COLO829 (cell line): ENCODE measurements around the gene DDB1.
A peak's percentile ranks its signal among the peaks of the same experiment; 100 is the strongest.

Source experiments
- DNase-seq: peaks from one replicate; pipeline ENCODE4 v3.0.0; 2012; ENCODE audit warnings: low spot score

Gene DDB1

DNA sequence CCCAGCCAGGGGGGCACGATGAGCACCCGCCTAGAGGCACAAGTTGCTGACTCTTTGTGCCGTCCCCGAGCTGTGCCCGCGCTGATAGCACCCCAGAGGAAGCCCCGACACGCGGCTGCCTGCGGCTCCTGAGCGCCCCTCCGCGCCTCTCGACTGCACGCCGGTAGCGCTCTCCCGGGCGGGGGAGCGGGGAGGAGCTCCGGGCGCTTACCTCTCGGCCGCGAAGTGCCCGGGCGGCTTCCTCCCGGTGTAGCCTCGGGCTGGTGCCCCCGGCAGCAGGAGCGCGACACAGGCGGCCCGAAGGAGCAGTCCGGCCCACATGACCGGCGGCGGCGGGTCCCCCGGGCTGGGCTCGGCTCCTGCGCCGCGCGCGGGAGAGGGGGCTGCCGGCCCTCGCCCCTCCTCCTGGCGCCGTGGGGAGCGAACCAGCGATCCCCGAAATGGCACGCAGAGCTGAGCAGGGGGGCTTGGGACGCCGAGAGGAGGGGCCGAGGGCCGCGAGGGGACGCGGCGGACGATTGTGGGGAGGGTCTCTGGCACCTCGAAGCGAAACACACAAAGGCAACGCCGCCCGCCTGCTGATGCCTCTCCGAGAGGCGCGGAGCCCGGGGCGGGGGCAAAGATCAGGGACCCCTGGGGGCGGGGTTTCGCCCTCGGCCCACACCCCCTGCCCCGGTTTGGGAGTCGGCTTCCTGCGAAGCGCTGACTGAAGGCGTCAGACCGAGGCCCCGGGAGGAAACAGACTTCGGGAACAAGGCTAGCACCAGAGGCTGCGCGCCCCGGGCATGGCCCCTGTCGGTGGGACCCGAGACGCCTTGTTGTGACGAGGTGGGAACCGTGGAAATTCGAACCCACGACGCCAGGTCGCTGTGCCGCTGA lies 37.9 kb downstream of the DDB1 start, which contains the start of gene VWCE:
TSS of gene VWCE (minus strand) at position 600 of the 879 bp plus-strand sequence. CDS start at position 321, 279 bp downstream.
- no peak for DNase-seq

DNA sequence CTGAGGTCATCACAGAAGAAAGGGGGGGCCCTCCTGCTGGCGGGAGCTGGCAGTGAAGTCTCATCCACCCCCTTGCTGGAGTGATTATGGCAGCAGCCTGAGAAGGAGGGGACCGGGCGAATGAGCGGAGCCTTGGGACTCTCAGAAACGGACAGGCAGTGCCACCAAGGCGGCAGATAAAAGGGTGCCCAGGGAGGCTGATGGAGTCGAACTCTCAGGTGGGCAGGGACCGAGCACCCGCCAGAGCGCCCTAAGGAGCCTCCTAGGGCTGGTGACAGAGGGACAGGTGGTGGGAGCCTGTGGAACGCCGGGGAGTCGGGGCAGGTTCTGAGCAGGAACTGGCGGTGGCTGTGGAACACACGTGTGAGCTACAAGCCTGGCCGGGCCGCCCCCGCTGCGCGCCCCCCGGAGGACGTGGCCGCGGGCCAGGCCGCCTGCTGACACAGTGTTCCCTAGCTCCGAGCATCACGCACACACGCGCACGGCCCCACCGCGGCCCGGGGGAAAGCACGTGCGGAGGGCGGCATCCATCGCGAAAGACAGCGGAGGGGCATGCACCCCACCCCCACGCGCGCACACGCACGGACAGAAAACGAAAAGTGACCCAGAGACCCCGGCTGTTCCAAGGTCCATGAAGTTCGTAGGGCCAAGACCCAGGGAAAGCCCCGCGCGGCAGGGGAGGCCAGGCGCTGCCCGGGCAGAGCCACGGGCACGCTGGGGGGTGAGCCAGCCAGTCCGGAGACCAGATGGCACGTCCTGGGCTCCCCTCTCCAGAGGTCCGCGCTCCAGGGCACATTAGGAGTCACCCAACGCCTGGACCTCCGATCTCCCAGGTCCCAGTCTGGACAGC lies 38.8 kb downstream of the DDB1 start:
- DNase-seq, result no peak

DNA sequence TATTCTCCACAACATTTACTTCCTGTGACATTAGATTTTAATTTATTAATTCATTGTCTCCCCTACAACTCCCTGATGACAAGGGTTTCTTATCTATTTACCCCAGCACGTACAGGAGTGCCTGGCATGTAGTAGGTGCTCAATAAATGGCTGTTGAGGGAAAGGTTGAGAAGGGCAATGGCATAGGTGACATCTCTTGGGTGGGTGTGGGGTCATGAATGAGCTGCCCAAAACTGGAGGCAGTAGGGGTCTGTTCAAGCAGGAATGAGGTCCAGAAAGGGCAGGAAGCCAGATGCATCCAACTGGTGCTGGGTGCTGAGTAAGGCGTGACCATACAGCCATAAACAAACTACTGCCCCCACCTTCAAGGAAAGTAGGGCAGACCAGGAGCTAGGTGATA lies 40.5 kb downstream of the DDB1 start:
- no peak for DNase-seq

DNA sequence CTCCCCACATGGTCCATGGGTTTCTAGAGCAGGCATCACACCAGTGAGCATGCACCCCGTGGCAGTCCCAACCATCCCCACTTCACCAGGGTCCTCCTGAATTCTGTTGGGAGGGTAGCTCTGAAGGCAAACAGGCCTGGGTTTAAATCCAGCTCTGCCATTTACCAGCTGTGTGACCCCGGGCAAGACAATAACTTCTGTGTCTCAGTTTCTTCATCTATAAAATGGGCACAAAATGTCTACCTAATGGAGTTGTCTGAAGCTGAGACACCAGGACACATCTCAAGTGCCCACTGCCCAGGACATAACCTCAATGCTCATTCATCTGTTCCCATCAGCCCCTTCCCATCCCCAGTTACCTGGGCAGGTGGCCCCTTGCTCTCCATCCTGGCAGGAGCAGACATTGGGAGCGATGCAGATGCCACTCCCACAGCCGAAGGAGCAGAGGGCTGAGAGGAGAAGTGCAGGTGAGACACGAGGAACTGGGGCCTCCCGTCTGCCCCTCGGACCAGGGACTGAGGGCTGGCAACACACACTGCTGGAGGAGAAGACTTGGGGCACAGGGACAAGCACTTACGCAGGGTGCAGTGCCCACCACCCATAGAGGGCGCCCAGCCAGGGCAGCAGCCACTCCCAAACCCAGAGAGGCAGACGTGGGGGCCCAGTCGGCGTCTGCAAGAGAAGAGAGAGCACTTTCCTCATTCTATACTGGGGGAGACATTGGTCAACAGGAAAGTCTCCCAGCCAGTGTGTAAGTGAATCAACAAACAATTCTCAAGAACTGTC lies 41.8 kb downstream of the DDB1 start:
- DNase-seq, result no peak

DNA sequence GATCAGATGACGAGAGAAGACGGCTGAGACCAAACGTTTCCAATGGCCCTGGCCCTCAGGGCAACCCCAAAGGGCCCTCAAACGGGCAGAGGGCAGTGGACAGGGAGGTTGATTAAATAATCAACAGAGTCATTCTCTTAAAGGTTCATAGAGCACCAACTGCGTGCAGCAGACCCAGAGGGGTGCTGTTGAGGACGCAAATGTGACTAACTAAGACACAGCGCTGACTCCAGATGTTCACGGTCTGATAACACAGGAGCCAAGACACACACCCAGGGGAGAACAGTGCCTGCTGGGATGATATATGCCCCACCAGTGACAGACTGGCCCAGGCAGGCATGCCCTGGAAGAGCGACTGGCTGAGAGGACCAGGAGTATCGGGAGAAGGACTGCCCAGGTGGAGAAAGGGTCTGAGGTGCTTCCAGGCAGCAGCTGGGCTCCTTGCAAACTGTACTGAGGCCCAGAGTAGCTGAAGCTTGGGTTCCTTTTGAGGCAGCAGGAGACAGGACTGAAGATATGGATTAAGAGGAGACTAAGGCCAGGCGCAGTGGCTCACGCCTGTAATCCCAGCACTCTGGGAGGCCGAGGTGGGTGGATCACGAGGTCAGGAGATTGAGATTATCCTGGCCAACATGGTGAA lies 45.4 kb downstream of the DDB1 start:
- no peak for DNase-seq

DNA sequence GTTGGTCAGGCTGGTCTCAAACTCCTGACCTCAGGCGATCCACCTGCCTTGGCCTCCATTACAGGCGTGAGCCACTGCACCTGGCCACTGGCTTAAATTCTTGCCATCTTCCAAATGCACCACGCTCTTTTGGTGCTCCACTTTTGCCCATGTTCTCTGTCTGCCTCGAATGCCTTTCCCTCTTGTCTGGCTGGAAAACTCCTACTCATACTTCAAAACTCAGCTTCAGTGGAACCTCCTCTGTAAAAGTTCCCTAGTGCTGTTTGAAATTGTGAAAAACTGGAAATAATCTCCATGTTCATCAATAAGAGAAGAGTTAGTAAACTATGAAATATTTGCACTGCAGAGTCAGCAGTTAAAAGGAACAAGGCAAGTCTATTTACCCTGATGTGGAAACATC lies 49.3 kb downstream of the DDB1 start:
- no peak for DNase-seq

DNA sequence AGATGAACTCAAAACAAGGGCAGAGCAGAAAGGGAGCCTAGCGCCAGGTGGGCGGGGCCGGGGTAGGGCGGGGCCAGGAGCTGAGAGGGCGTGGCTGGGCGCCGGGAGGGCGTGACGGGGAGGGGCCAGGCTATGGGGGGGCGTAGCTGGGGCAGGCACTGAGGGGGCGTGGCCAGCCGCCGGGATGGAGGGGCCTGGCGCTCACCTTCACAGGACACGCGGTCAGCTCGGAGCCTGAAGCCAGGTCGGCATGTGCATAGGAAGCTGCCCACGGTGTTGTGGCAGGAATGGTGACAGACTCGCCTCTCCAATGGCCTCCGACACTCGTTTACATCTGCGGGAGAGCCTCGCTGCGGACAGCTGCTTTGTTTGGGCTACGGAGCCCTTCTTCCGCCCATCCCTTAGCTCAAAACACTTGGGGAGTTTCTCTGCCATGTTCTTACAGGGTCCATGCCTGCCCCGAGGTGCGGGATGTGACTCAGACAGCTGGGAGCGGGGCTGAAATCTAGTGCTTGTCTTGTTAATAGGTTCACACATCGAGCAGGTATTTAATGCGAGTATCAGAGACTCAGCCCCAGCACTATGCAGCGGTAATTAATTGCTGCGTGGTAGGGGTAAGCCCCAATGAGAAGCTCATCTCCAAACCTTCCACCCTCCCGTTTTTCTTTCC lies 51.2 kb downstream of the DDB1 start:
- peak; percentile 59 for DNase-seq

DNA sequence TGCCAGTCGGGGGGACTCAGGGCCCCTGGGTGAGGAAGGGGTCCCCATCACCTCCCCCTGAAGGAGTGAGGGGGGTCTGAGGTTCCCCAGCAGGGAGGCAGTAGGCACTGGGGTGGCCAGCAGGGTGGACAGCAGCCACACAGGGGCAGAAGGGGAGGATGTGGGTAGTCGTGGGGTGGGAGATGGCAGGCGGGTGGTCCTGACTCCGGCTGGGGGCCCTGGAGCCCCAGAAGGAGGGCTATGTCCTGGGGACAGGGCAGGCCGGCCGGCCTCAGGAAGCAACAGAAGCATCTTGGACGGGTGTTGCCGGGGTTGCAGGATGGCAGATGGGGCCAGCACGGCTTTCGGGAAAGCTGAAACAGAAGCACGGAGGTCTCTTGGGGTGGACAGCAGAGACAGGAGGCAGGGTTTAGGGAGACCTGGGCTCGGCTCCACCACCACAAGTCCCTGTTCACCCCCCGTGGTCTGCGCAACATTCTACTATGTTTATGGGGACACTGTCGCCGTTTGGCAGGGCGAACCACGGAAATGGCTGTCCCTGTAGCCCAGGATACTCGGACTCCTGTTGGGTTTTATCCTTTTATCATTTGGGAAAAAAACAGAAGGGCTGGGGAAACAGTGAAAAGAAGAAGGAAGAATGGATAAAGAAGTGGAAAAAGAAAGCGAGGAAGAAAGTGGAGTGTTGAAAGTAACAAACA lies 51.9 kb downstream of the DDB1 start:
- no peak for DNase-seq

DNA sequence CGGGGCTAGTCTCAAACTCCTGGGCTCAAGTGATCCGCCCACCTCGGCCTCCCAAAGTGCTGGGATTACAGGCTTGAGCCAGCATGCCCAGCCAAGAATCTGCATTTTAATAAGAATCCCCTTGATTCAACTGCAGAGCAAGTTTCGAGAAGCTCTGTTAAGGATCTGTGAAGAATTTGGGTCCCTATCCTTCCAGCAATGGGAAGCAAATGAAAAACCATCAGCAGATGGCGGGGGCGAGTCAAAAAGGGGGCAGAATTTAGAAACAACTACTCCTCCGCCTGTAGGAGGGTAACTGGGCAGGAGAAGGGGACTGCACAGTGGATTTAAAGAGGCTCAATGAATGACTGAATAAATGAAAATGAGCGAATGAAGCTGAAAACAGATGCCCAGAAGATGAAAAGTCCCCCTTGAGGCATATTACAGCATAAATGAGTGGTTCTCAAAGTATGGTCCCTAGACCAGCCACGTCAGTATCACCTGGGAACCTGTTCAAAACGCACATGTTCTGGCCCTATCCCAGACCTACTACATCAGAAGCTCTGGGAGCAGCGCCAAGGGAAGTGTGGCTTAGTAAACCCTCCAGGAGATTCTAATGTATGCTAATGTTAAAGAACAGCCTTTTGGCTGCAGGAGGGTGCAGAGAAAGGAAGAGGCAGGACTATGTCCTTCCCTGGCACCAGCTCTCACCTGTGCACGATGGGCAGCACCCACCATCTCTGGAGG lies 52.8 kb downstream of the DDB1 start:
- DNase-seq, result no peak

DNA sequence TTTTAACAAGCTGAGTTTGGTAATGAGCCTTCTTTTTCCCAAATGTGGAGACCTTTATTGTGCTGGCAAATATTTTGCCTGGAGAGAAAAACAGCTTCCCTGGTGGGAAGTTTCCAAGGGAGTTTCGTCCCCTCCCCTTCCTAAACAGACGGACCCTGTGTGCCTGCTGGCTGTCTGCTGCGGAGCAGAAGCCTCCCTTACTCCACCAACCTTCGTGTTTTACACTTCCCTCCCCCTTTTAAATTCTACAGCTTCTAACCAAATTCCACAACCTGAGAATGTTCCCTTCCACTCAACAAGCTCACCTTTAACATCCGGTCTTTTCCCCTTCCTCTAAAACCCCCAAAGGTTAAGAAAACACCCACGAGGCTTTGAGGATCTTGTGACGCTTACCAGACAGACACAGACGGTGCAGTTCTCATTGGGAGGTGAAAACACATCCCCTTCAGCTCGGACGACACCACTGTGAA lies 54.9 kb downstream of the DDB1 start:
- no peak for DNase-seq

DNA sequence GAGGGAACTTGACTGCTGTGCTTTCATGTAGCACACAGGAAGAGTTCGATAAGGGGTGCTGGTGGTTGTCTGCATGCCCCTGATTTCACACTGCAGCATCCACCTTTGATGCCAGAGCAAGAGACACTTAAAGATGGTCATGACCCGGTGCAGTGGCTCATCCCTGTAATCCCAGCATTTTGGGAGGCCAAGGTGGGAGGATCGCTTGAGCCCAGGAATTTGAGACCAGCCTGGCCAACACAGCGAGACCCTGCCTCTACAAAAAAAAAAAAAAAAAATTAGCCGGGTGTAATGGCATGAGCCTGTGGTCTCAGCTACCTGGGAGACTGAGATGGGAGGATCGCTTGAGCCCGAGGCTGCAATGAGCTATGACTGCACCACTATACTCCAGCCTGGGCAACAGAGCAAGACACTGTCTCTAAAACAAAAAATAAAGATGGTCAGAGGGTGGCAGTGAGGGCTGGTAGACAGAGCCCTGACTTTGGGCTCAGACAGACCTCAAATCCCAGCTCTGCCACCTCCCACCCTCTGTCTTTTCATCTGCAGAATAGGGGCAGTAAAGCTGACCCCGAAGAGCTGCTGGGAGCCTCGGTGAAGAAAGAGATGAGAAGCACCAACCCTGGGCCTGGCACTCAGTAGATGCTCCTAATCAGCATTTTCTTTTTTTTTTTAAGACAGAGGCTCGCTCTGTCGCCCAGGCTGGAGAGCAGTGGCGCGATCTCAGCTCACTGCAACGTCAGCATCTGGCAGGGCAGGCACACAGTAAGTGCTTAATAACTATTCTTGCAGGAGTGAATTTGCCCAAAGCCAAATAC lies 55.5 kb downstream of the DDB1 start:
- DNase-seq, result no peak

DNA sequence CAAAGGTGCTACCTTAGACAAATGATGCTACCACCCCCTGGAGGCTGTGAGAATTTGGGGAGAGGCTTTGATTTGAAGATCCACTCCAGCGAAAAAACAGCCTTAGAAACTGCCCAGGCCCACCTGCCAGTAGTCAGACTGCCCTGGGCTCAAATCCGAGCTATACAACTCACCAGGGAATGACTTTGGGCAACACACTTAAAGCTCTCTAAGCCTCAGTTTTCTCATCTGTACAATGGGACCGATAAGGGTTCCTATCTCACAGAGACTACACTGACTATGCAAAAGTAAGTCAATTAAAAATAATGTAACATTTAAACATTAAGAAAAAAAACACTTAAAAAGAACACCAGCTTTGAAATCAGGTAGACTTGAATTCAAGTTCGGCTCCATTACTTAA lies 57.7 kb downstream of the DDB1 start:
- no peak for DNase-seq

DNA sequence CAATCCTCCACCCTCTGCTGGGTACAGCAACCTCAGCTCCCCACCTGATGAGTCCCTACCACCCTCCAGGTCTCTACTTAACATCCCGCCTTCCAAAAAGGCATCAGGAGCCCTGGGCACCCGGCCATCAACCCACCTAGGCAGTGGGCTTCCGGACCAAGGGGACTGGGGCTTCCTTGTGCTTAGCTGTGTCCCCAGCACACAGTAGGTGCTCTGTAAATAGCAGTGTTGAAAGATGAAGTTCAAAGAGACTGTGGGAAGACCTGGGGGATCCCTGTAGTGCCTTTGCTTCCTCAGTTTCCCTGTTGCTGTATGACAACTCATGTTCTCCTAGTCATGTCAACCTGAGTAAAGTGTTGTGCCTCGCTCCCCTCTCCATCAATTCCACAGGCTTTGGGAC lies 58.8 kb downstream of the DDB1 start:
- DNase-seq, result no peak

DNA sequence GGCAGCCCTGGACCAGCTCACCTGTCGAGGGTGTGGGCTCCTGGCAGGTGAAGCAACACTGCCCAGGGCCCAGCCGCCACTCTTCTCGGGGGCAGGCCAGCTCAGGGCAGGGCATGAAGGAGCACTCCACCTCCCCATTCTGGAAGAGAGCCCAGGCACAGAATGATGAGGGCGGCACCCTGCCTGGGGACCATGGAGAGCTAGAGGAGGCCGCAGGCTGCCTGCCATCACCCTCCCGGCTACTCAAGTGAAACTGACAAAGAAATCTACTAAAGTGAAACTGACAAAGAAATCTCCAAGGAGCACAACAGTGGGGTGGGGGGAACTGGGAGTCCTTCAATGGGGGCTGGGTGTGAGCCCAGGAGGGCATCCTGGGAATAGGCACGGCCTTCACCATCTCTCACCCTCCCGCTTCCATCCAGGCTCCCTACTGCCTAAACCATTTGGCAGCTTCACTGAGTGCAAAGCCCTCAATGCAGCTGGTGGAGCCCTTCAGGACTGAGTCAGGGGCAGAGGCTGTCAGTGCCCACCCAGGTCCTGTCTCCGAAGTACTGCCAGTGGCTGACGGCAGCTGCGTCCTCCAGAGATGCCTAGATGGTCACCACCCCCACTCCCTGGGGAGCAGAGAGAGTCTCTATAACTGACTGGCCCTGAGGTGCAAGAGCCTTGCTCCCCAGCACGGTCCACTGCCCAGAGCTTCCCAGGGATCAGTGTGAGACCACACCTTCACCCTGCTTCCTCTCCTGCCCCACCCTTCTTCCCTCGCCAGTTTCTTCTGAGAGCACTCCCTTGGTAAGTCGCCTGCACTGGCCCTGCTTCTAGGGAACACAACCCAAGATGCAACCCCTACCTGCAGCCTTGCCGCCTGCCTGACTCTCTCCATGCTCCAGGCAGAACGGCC lies 59.5 kb downstream of the DDB1 start:
- no peak for DNase-seq

DNA sequence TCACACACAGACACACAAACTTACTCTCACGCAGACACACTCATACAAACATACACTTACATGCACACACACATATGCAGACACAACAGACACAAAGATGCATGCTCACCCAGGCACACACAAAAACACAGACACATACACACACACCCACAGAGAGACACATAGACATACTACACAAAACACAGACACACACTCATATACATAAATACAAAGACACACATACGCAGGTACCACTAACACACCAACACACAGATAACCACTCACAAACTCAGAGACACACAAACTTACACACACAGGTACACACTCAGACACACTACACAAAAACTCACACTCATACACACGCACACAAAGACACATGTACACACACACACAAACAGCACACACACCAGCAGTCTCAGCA lies 60.2 kb downstream of the DDB1 start:
- no peak for DNase-seq

DNA sequence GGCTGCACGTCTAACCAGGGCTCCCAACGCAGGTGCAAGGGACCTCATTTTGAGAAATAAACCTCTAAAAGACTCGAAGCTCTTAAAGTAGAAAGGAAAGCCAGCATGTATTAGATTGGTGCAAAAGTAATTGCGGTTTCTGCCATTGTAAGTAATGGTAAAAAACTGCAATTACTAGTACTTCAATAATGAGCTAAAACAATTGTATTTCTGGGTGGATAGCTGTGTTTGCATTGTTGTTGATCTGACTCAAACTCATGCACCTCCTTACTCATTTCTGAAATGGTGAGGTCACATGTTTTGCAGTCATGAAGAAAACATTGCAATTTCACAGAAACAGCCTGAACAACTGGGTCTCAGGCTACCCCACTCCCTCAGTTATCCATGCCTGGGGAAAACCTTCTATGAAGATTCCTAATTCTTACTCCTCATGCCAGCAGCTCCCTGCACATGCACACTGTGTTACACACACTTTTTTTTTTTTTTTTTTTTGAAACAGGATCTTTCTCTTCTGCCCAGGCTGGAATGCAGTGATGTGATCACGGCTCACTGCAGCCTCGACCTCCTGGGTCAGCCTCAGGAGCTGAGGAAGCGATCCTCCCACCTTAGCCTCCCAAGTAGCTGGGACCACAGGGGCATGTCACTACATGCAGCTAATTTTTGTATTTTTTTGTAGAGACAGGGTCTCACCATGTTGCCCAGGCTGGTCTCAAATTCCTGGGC lies 62.4 kb downstream of the DDB1 start:
- no peak for DNase-seq

DNA sequence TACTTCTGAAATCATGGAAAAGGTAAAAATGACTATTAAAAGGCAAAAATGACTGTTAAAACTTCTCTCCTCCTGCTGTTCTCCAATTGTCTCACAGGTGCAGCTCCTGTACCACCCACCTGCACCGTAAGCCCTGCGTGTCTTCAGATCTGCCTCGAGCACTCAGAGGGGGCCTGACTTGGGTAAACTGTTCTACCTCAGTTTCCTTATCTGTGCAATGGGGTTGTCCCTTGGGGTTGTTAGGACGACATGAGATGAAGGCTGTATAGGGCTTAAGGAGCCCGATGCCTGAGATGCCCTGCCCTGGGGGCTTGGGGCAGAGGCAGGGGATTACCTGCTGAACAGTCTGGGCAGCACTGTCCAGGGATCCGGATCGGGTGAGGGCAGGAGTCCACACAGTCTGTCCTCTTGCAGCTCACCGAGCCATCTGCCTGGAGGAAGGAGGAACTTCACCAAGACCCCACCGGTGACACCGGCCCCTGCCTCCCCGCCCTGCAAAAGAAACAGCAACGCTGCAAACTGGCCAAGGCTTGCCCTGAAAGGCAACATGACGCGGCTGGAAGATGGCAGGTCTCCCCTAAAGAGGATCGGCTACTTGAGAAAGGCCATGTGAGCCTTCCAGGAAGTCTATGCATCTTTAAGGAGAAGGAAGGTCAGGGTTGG lies 64.2 kb downstream of the DDB1 start:
- DNase-seq, result no peak
